NCI-H1694 treated with DMSO at 0.1 percent for 48 hours (cell line): ENCODE results near the gene TBKBP1.

Source experiments
- DNase-seq: peaks from one replicate; lab custom pipeline; 2025; lab: John Stamatoyannopoulos, UW

Gene TBKBP1

GRCh38 chr17:47713980-47714700 is 20.2 kb downstream of the TBKBP1 start:
- no peak for DNase-seq

GRCh38 chr17:47714773-47715396 is 20.9 kb downstream of the TBKBP1 start:
- no peak for DNase-seq

DNA sequence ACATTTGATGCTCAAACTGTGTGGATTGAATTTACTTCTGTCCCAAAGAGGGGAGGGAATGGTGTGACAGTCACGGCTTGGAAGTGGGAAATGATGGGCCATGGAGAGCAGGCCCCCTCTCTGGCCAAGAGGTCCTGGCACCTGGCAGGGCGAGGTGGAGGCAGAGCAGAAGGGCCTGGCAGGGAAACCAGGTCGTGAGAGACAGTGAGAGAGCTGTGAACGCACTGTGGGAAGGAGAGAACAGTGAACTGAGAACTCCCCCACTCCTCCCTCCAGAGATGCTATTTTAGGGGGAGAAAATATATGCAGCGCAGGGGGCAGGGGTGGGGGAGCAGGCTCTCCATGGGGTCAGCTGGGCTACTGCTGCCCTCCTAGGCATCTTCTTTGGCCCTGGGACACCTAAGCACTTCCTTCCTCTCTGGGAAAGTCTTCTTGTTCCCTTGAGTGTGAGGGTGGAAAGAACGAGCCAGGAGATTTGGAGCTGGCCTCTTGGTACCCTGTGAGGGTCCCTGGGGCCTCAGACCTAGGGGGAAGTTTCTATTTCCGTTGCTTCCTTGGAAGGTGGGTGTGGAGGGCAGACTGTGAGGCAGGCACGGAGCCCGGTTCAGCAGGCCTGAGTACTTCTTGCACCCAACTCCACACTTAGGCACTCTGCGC is 21.8 kb downstream of the TBKBP1 start:
- no peak for DNase-seq

DNA sequence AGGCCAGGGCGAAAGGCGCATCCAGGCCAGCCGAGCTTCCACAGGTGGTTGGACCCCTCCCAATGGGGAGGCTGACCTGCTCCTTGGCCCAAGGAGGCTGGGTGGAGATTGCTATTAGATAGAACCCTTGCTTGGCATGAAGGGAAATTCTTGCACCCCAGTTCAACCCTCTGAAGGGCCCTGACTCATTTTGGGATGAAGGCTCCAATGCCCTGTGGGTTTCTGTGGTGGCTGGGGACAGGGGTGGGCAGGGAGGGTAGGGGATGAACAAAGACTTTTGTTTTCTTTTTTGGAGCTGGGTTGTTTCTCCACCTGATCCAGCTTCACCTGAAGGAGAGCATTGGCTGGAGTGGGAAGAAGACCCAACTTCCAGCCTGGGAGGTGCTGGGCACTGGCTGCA is 22.4 kb downstream of the TBKBP1 start:
- DNase-seq: no peak

DNA sequence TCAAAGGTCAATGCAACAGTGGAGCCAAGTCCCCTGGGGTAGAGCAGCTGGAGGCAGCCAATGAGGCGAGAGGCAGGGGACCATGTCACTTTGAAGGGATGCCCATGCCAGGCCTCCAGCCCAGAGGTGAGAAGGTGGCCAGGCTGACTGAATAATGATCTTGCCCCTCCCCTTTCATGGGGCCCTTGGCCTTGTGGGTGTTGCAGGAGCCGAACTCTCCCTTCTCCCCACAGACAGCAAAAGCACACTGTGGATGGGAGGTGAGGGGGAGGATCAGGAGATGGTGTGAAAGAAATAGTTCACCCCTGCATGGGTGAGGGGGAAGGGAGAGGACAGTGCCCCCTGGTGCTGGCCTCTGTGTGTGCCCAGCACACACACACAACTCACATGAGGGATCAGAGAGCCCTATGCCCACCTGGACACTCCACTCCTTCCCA is 23.3 kb downstream of the TBKBP1 start:
- DNase-seq: no peak

GRCh38 chr17:47717979-47718621 is 24.1 kb downstream of the TBKBP1 start:
- no peak for DNase-seq

GRCh38 chr17:47718634-47719405 is 24.9 kb downstream of the TBKBP1 start:
- DNase-seq: no peak

GRCh38 chr17:47719411-47720152 is 25.6 kb downstream of the TBKBP1 start:
- DNase-seq: no peak

- no peak for DNase-seq
Measured at GRCh38 chr17:47720196-47720595, 26.2 kb downstream of the TBKBP1 start.

DNA sequence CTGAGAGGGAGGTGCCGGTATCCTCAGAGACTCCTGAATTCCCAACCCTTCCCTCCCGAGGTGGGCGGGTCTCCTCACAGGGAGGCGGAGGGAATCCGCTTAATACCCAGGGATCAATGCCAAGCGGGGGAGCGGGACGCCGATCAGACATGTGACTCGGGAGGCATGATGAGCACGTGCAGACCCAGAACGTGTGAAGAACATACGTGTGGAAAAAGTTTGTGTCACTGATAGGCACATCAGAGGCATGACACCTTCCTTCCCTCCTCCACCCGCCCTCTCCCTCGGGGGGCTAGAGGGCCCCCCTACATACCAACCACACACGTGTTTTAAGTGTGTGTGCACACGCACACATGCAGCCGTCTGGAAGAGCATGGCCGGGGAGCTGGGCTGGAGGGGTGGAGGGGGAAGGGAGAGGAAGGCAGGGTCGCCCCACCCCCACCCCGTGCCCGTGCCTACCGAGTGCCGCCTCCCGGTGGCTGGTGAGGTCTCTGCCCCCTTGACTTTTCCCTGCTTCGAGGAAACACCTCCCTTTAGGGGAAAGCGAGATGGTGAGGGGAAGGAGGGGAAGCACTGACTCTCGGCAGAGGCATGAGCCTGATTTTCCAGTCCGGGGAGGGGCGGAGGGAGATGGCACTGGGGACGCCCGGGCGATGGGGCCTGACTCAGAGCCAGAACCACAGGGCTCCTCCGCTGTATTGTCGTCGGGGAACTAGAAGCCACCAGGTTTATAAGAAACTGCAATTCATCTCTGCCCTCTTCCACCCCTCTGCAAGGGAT is 27.0 kb downstream of the TBKBP1 start:
- DNase-seq: no peak

DNA sequence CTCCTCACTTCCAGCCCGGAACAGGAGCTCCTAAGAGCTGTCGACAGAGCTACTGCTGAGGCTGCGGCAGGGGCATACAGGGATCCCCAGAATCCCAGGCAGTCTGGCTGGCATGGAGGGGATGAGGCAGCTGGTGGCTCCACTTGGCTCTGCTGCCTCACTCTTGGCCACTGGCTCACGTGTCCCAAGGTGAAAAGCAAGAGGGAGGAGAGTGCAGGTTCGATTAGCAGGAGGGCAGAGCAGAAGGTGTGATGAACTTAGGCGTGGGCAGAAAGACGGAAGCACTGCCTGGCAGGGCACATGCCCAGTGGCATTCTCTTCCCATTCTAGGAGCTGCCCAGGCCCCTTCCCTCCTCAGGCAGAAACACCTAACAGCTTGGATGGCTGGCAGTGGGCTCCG is 27.8 kb downstream of the TBKBP1 start:
- DNase-seq: no peak

DNA sequence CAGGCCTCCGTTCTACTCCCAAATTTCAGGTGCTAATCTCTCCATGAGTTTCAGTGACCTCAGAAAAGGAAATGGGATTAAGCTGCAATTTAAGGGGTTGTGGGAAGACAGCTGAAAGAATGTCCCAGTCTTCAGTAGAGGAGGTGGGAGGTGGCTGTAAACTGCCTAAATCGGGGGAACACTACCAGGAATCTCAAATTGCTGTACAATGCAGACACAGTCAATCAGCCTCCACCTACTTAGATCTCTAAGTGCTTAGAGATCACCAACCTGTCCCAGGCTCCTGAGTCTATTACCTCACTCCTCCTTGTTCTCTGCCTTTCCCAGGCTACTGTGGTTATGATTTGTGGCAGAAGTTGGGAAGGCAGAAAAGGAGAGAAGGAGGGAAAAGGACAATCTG is 30.7 kb downstream of the TBKBP1 start:
- no peak for DNase-seq

DNA sequence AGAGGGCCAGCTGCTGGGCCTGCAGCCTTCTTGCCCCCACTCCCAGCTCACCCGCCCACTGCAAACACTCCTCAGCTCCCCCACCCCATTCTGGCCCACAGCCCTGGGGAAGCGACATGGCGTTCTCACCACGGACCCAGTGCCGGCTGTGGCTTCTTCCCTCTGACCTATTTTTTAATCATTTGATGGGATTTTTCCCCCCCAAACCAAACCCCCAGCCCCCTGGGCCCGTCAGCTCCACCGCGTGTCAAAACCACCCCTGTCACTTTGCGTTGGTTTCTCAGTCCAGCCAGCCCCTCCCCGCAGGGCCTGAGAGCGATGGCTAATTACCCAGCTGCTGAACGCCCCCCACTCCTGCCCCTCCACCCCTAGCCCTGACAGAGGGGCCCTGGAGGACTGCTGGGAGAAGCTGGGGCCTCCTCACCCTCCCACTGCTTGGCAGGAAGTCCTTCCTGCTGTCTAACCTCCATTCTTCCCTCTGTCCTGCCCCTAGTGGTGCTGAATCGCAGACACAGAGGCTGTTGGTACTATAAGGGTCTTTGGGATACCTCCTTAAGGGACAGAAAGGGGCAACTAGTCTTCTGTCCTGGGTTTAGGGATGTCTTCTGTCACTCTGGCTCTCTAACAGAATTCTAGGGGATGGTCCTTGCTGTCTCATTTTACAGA is 31.6 kb downstream of the TBKBP1 start:
- no peak for DNase-seq

- no peak for DNase-seq
Measured at GRCh38 chr17:47726796-47727703, 33.1 kb downstream of the TBKBP1 start.

DNA sequence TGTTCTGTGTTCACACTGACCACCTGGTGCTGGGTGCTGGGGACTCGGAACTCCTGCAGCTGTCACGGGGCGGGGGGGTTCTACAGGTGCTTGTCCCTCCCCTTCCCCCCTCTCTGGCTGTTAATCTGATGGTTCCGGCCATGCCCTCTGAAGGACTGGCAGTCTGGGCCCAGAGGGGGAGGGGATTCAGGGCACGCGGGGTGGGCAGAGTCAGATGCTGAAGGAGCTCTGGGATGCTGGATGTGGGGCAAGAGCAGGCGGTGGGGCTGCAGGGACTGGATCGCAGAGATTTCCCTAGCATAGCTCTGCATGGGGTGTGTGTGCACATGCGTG is 33.7 kb downstream of the TBKBP1 start:
- no peak for DNase-seq

DNA sequence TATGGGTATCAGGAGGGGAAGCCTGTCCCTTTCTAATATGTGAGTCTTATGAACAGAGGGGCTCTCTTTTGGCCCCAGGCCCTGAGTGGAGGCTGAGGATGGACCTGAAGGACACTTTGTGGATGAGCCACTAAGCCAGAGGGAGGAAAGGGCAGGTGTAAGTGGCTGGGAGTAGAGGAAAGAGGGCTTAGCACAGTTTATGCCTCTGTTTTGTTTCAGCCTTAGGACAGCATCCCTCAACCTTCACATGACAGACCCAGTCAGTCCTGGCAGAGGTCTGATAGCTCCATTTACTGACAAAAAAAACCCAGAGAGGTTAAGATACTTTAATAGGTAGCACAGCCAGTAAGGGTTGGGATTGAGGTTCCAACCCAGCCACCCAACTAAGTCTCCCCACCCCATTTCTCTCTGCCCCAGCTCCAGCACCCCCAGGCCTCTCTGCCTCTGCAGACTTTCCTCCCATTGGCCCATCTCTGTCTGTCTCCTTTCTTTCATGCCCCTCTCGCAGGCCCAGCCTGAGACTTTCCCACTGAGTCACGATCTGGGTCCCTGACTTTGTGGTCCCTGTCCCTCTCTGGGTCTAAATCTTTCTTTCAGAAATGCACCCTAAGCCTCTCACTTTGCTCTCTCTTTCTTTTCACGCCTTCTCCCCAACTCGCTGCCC is 34.4 kb downstream of the TBKBP1 start:
- DNase-seq: no peak

GRCh38 chr17:47729476-47729875 is 35.5 kb downstream of the TBKBP1 start:
- no peak for DNase-seq

- no peak for DNase-seq
Measured at GRCh38 chr17:47730681-47731080, 36.7 kb downstream of the TBKBP1 start.

DNA sequence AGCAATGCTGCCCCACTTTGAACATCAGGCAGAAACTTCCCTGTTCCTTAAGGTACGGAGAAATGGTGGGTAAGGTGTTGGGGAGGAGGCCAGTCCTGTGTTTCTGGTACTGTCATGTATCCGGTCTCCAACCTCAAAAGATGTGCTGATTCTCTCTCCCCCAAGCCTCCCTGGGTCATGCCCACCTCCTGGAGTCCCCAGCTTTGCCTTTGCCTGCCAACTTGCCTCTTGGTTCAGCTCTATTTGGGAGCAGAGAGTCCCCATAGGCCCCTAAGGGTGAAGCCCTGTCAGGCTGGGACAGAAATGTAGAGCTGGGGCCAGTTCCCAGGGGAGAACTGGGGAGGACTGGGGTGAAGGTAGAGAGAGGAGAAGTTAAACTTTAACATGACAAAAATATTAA is 37.4 kb downstream of the TBKBP1 start:
- DNase-seq: no peak
